HG02973 (cell line): ENCODE data around the gene KRTAP5-5.
"Not testable (repeated sequence)": the region's sequence is repeated elsewhere in the genome, so short reads cannot be mapped to it uniquely, and the experiment has no call there.

Source experiments
- ATAC-seq: cut with Tn5 transposase; IDR thresholded peaks from one replicate; pipeline ENCODE4 v1.9.1; 2021; ENCODE audit warnings: moderate library complexity; ENCODE audit not compliant: unreplicated experiment

KRTAP5-5 gene

DNA sequence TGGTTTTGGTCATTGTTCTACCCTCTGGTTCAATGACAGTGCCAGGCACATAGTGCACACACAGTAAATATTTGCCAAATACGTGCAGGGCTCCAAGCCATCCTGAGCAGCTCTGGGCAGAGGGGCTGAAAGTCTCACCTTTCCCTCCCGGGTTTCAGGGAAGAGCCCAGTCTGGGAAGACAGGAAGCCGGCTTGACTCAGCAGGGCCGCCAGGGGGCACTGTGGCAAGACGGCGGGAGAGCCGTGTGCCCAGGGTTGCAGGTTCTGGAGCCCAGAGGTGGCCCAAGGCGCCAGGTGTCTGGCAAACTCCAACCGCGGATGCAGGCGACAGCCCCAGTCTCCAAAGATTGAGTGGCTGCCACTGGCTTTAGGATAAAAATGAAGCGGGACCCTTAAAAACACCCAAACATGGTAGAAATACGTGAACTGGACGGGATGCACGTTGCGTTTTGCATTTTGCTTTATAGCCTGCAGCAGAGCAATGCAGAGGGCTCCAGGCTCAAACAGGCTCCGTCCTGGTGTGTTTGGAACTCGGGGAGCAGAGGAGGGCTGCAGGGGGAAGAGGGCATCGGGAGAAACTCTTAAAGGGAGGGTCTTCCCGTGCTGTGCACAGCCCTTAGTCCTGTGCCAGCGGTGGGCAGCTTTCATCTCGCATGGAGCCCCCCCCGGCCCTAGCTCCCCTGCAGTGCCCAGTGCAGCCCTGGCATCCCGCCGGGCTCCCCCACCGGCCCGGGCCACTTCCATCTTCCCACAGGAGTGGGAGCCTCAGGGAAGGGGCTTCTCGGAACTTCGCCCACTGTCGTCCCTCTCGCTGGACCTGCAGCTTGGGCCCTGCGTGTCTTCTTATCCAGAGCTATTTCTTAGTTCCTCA, 10.7 kb downstream of the KRTAP5-5 start:
- ATAC-seq, result no peak

DNA sequence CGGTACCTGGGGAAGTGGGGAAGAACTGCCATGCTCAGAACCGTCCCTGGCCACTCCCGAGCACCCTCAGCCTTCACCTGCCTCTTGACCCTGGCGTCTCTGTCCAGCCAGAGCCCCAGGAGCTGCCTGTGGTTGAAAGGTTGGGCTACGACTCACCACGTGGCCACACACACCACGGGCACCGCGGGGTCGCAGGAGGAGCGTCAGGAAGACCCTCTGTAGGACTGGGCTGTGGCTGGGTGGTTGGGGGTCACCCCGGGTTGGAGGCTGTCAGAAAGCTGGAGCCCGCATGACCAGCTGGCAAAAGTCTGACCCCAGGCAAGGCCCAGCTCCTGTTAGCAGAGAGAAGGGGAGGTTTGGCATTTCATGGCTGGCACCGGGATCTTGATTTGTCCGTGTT, 11.5 kb downstream of the KRTAP5-5 start:
- ATAC-seq, result no peak

DNA sequence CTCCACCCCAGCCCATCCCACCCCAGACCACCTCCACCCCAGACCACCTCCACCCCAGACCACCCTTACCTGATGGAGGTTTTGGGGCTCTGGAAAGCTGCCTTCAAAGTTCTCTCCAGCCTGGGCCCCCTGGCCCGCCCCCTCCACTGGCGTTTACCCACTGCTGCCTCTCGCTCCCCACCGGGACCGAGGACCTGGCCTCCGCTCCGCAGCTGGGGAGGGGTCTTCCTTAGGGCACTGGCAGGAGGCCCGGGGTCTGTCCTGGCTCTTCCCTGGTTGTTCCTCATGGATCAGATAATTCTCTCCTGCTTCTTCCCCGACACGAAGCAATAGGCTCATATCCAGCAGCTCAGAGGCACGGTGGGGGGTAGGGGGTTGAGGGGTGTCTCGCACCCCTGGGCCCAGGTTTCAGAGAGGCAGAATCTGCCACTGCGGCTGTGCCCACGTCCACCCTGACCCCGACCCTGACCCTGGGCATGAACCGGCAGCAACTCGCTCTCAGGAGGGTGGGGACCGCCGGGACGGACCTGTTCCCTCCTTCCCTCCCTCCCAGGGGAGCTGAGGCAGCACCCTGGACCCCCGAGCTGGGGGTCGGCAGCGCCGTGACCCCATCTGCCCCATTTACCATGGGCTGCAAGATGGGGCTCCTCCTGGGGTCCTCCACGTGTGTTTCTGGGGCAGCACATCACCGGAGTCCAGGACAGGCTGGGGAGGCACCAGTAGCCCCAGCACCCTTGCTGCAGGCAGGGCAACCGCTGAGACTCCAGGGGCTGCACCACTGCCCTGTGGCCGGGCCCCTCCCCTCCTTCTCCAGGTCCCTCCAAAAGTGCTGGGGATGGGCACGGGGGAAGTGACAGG, 12.9 kb downstream of the KRTAP5-5 start:
- ATAC-seq, result no peak

DNA sequence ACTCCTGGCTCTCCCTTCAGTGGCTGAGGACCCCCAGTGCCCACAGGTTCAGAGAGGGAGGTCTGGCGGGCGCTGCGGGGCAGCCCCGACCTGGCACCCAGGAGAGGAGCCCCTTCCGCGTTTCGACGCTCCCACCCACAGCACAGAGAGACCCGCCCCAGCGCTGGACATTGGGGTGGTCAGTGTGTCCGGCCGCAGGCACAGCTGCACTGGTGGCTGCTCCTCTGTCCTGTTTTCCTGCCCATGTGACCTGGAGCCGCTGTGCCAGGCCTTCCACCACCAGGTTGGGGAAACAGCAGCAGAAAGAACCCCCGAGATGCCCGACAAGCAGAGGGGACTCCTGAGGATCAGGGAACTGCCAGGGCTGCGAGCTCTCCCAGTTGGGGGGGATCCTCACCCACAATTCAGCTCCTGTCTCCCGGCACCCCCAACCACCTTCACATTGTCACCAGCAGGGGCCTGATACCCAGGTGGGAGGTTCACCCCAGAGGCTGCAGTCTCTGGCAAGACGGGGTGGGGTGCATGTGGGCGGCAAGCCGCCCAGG, 13.6 kb downstream of the KRTAP5-5 start:
- ATAC-seq, result no peak

DNA sequence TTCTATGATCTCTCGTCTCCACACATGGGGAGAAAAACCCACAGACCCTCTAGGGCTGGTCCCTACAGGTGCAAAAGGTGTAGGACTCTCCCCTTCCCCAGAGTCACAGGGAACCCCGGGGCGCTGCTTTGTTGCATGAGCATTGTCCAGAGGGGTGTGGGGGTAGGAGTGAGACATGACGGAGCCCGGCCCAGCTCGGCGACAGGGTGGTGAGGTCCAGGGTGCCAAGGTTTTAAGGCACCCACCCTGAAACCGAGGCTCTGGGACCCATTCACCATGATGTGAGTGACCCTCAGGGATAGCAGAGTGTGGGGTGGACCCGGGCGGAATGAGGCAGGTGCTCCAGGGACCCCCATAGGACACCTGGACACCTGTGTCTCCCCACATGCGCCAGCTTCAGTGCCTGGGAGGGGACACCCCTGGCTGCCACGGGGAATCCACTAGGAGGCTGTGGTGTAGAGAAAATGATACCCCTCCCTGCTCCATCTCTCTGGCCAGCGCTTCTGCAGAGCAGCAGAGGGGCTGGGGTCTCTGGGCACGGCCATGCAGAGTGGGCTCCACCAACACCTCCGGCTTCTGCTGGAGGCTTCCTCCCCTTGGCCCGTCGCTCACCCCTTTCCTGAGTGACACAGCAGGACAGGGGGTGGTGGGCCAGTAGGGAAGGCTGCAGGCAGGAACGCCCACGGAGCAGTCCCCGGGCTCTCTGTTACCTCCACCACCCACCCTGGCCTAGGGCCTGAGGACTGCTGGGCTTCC, 15.2 kb downstream of the KRTAP5-5 start:
- ATAC-seq, result no peak

DNA sequence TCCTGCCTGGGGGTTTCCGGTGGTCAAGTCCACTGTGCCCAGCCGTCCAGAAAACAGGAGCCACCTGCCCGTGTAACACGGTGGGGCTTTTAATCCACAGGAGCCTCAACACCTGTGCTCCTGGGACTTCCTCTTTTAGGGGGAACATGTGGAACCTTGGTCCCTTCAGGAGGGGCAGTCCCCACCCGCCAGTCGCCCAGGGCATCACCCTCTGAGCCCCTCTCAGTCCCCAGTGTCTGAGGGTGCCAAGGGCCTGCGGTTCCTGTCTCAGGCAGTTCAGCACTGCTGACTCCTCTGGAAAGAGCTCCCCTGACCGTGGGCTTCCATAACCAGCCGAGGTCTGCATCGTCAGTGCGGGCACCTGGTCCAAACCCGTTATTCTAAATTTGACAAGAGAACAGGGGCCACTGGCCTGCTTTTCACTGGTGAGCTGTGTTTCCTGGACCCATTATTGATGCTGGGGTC, 15.8 kb downstream of the KRTAP5-5 start:
- ATAC-seq, result no peak

DNA sequence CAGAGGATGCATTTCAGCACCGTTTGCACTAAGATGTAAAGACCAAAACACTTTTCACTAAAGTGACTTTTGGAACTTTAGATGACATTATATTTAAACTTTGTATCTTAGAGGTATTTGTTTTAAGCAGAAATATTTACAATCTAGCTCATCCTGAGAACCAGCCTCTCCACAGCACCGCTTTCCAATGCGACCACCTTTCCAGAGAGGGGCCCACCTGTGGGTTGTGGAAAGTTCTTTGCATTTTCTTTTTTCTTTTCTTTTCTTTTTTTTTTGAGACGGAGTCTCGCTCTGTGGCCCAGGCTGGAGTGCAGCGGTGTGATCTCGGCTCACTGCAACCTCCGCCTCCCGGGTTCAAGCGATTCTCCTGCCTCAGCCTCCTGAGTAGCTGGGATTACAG, 17.0 kb downstream of the KRTAP5-5 start:
- not testable (repeated sequence) for ATAC-seq

DNA sequence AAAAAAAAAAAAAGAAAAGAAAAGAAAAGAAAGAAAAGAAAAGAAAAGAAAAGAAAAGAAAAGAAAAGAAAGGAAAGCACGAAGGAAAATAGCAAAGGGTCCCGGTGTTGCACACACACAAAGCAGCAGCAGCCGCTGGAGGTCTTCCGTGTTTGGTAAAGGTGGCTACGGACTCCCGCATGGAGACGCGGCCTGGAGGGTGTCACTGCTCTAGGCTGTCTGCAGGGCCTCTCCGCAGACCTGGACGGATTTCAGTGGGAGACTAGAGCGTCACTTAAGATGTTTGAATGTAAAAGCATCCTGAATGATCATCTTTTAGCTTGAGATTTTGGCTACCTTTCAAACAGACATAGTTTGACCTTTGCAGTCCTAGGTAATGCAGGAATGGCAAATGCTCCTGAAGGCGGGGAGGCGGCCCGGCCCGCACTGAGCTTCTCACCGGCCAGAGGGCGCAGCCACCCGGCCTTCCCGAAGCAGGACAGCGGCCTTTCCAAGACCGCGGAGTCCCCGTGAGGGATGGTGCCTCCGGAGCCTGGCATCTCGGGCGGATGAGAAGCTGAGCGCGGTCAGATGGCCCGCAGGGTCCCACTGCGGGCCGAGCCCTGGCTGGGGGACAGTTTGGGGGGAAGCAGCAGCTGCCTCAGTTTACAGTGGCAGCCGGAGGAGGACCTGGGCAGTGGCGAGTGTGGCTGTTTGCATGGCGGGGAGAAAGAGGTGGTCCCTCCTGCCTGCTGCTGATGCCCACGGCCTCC, 18.5 kb downstream of the KRTAP5-5 start:
- ATAC-seq, result no peak

DNA sequence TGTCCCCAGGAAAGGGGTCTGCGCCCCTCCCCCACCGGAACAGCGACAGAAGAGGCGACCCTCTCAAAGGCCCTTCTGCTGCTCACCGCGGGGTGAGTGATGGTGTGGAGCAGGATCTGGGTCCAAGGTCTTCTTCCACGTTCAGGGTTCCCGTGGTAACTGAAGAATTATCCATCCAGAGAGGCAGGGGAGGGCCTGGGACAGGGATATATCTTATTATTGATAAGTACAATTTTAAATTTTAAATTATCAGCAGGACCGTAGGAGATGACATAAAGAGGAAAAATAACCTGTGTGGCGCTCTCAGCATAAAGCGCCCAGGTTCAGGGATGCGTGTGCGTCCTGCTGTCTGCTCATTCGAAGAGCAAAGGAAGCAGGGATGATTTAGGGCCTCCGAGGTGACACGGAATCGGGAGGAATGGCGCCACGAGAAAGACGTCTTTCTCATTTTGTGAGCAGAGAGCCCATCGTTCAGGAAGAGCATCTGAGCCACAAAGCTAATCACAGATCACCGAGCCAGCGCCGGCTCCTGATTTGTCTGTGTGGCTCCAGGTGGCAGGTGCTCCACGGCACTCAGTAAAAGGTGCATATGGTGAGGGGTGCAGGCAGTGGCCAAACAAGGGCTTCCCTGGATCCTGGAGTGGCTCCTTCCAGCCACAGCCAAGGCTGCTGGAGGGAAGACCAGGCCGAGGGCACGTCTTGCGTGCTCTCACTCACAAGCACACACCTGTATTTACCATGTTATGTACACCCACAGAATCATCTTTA, 19.3 kb downstream of the KRTAP5-5 start:
- ATAC-seq, result no peak

DNA sequence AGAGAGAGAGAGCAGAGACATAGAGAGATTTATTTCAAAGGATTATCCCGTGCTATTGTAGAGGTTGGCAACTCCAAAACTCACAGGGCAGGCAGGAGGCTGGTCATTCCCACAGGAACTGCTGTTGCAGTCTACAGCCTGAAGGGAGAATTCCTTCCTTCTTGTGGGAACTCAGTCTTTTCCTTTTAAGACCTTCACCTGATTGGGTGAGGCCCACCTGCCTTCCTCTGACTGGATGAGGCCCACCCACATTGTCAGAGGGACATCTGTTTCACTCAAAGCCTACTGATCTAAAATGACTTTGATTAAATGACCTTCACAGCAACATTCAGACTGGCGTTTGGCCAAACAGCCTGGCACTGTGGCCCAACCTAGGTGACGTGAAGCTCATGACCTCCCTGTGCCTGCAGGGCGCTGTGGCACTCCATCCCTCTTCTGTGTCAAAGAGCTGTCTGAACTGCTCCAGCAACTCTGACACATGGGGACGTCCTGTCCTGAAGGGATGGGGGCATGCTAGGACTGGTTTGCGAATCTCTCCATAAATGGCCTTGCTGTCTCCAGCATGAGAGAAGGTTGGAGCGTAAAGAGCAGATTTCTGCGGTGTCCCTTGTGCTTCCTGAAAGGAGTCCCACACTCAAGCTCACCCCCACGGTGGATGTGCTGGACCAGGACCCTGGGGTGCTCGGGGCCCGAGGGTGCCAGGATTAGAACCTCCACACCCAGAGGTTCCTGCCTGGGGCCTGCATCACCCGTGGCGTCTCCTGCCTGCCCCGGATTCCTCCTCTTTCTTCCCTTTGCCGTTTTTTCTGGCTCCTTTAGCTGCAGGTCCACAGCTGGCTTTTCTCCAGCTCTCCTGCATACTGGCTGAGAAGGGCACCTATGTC, 20.7 kb downstream of the KRTAP5-5 start:
- no peak for ATAC-seq

DNA sequence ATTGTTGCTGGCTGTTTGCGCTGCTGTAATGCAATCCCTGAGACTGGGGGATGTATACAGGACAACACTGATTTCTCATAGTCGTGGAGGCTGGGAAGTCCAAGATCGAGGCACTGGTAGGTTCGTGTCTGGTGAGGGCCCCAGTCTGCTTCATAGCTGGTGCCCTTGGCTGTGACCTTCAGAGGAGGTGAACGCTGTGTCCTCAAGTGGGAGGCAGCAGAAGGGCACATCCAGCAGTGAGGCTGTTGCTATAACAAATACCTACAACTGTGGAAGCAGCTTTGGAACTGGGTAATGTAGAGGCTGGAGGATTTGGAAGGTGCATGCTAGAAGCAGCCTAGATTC, 21.3 kb downstream of the KRTAP5-5 start:
- ATAC-seq, result no peak

DNA sequence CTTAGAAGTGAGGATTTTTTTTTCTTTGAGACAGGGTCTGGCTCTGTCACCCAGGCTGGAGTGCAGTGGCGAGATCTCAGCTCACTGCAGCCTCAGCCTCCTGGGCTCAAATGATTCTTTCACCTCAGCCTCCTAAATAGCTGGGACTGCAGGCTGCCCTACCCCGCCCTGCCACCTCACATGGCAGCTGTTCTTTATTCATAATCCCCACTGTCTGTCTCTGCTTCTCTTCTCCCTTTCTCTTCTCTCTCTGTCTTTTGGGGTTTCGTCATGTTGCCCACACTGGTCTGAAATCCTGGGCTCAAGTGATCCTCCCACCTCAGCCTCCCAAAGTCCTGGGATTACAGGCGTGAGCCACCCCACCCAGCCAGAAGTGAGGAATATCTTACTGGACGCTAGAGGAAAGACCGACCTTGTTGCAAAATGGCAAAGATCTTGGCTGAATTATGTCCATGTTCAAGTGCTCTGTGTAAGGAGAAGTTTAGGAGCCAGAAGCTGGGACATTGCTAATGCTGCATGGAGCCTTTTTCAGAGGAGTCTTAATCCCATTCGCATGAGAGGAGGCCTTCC, 21.9 kb downstream of the KRTAP5-5 start:
- no peak for ATAC-seq

DNA sequence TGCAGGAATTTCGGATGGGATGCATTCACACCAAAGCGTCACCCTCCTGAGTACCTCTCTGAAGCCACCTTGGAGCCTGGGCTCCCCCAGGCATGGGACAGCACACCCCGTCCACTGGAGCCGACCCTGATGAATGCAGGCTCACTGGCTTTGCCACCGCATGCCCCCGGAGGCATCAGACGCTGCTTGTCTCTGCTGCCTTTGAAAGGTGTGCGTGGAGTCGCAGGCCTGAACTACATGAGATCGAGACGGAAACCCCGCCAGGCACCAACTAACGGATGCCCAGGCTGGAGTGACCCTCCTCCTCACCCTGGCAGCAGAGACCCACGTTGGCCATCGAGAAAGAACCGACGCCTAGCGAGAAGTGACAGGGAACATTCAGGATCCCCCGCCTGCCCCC, 22.5 kb downstream of the KRTAP5-5 start:
- no peak for ATAC-seq

DNA sequence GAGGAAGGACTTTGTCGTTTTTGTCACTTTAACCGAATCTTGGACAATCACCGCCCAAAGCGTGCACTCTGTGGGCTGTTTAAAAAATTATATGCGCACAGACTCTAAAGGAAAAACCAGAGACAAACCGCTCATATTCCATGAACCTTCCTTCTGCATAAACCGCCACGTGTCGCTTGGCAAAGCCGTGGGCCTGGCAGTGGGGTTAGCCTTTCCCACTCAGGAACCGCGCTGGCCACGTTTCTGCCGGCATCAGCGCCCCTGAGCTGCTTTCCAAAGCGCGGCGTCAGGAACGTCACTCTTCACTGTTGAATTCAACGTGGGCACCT, 22.8 kb downstream of the KRTAP5-5 start:
- no peak for ATAC-seq

DNA sequence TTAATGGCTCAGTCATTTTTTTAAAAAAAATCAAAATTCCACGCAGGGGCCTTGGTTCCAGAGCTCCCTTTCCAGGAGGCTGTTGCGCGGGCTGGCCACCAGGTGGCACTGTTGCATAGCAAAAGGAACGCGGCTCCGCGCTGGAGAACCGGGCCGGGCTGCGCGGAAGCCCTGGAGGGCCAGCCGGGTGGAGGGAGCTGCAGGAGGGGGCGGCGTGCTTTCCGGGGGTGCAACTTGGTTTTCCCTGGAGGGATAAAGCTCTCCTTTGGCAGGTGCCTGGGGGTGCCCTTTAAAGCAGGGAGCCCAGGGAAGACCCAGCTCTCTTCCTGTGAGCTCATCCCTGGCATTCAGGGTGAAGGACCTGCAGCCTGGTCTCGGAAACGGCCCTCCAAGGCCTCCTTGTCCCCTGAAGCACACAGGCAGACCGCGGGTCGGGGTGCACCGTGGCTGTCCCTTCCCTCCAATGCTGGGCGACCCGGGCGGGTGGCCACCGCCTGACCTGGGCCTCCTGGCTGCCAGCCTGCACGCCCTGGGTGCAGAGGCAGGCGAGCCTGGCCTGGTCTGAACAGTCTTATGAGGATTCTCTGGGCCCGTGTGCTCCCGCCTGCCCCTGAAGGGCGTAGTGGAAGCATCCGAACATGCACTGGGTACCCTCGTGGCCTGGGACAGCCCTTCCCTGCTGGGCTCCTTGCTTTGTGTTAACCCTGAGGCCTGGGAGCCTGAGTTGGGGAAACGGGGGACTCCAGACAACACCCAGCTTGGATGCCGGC, 23.4 kb downstream of the KRTAP5-5 start:
- ATAC-seq, result no peak

DNA sequence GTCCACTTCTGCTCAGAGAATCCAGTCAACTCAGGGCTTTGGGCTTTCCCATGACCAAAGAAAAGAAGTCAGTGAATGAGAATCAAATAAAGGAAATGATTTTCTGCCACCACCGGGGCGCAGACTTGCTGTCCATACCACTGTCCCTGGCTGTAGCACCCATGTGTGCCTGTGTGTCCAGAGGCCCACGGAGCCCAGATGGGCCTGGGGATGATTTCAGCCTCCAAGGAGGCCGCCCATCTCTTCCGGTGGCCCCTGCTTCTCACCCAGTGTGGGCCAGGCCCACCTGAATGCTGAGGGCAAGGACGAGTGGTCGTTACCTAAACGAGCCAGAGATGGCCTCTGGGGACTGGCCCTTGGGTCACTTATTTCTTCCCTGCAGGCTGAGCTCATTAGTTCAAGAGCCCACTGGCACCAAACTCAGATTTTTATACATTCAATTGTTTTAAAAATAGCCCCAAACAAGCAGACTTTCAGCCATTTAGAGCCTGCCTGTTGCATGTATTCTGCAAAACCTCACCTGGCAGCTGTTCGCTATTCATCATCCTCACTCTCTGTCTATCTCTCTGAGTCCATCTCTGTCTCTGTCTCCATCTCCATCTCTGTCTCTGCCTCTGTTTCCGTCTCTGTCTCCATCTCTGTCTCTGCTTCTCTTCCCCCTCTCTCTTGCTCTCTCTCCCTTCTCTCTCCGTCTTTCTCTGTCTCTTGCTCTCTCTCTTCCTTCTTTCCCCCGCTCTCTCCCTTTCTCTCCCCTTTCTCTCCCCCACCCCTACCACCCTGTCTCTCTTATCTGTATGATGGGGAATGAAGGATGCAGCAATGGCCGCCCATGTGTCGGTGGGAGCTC, 24.2 kb downstream of the KRTAP5-5 start:
- no peak for ATAC-seq
